ENCODE data around the gene RPL37. TPM values are rescaled to one million over a fixed set of nuclear protein-coding genes. Genes with fewer than 3 reads are reported as not detected.
A peak's percentile ranks its signal among the peaks of the same experiment; 100 is the strongest.
"Not testable (repeated sequence)": the region's sequence is repeated elsewhere in the genome, so short reads cannot be mapped to it uniquely, and the experiment has no call there.

The RPL37 gene
- total RNA-seq, 1 experiment from 2014 or later: 916 TPM

DNA sequence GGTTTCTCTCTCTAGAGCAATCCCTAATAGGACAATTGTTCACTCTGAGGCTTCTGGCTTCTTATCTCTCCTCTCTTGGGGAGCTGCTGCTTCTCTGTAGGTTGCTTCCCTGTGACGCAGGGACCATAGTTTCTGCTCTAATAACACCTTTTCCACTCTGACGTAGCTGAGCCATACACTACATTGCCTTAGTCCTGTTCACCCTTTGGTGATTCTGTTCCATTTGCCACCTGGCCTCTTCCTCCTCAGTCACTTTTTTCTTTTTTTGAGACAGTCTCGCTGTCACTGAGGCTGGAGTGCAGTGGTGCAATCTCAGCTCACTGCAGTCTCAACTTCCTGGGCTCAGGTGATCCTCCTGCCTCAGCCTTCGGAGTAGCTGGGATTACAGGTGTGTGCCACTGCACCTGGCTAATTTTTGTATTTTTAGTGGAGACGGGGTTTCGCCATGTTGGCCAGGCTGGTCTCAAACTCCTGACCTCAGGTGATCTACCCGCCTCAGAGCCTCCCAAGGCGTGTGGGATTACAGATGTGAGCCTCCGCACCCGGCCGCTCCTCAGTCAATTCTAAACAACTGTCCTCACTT is 9.5 kb downstream of the RPL37 start:
- ATAC-seq: peak; percentile 54
- peaks cover 29% of the 10 kb centered on the region for H3K36me3 ChIP-seq (ENCODE audit: control insufficient read depth, insufficient read depth, low read length)
- DNase-seq (ENCODE audit: low read depth, low spot score); intact Hi-C loops (cut with micrococcal nuclease; ENCODE audit: unreplicated experiment); in situ Hi-C loops (cut with HindIII; ENCODE audit: low pct_unique_long_range_greater_than_20kb, low sequenced_read_pairs); CTCF ChIA-PET; BruUV-seq (replicated peaks); H3K9me3 ChIP-seq (ENCODE audit: control insufficient read depth, insufficient read depth, low read depth, low read length); H3K4me3 ChIP-seq (ENCODE audit: low read depth in 2 of 2, low read length in 2 of 2); H3K27me3 ChIP-seq (ENCODE audit: control insufficient read depth, insufficient read depth, low read length); H3K27ac ChIP-seq (ENCODE audit: low read length); H3K4me1 ChIP-seq (ENCODE audit: control insufficient read depth, insufficient read depth, low read length): not testable (repeated sequence)
- POLR2A ChIA-PET: interaction anchor here (1.0 kb wide), 1 partner anchor 14 kb away, joined by 3 read pairs; no protein-coding TSS in a partner anchor
- TF ChIP-seq POLR2AphosphoS5 (IDR thresholded peaks at IDR 0.05; ENCODE audit: low read depth, low read length): peak; percentile 58

- no peaks in the 10 kb centered on the region for H3K27me3 ChIP-seq (ENCODE audit: control insufficient read depth, insufficient read depth, low read length)
- POLR2A ChIA-PET: no interaction called here
- CTCF ChIA-PET: no interaction called here
- no peak overlapping the region for H3K27ac ChIP-seq (ENCODE audit: low read length)
- ATAC-seq (peak; percentile 32), DNase-seq (ENCODE audit: low read depth, low spot score) (no peak)
- TF ChIP-seq TCF7L2 (IDR thresholded peaks at IDR 0.05; ENCODE audit: low read depth, low read length) (no peak), SIN3A (IDR thresholded peaks at IDR 0.05; ENCODE audit: borderline replicate concordance, insufficient read depth, low read depth, low read length) (no peak), POLR2AphosphoS5 (IDR thresholded peaks at IDR 0.05; ENCODE audit: low read depth, low read length) (no peak), REST (IDR thresholded peaks at IDR 0.05; ENCODE audit: insufficient read depth in 1 of 2, low read depth in 2 of 2, low read length in 1 of 2) (no peak)
- TF ChIP-seq, protein P1, sequence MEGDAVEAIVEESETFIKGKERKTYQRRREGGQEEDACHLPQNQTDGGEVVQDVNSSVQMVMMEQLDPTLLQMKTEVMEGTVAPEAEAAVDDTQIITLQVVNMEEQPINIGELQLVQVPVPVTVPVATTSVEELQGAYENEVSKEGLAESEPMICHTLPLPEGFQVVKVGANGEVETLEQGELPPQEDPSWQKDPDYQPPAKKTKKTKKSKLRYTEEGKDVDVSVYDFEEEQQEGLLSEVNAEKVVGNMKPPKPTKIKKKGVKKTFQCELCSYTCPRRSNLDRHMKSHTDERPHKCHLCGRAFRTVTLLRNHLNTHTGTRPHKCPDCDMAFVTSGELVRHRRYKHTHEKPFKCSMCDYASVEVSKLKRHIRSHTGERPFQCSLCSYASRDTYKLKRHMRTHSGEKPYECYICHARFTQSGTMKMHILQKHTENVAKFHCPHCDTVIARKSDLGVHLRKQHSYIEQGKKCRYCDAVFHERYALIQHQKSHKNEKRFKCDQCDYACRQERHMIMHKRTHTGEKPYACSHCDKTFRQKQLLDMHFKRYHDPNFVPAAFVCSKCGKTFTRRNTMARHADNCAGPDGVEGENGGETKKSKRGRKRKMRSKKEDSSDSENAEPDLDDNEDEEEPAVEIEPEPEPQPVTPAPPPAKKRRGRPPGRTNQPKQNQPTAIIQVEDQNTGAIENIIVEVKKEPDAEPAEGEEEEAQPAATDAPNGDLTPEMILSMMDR (IDR thresholded peaks at IDR 0.05): no peak
- no TSS peak for BruUV-seq (replicated peaks)
- intact Hi-C loops (cut with micrococcal nuclease; ENCODE audit: unreplicated experiment) (no loop called here), in situ Hi-C loops (cut with HindIII; ENCODE audit: low pct_unique_long_range_greater_than_20kb, low sequenced_read_pairs) (no loop called here)
- peaks cover 13% of the 10 kb centered on the region for H3K36me3 ChIP-seq (ENCODE audit: control insufficient read depth, insufficient read depth, low read length)
- H3K4me3 ChIP-seq (ENCODE audit: low read depth in 2 of 2, low read length in 2 of 2): no peak overlapping the region
- no peaks in the 10 kb centered on the region for H3K9me3 ChIP-seq (ENCODE audit: control insufficient read depth, insufficient read depth, low read depth, low read length)
- no peaks in the 10 kb centered on the region for H3K4me1 ChIP-seq (ENCODE audit: control insufficient read depth, insufficient read depth, low read length)
Measured at GRCh38 chr5:40823459-40823858, 11.6 kb downstream of the RPL37 start.

- CTCF ChIA-PET: no interaction called here
Measured at GRCh38 chr5:40813698-40814281, 21.2 kb downstream of the RPL37 start.

More at GRCh38 chr5:40813698-40814281, 21.2 kb downstream of the RPL37 start:
- intact Hi-C loops (cut with micrococcal nuclease; ENCODE audit: unreplicated experiment): no loop called here
- ATAC-seq: no peak
- TF ChIP-seq REST (IDR thresholded peaks at IDR 0.05; ENCODE audit: insufficient read depth in 1 of 2, low read depth in 2 of 2, low read length in 1 of 2) (no peak), POLR2AphosphoS5 (IDR thresholded peaks at IDR 0.05; ENCODE audit: low read depth, low read length) (no peak), SIN3A (IDR thresholded peaks at IDR 0.05; ENCODE audit: borderline replicate concordance, insufficient read depth, low read depth, low read length) (no peak), TCF7L2 (IDR thresholded peaks at IDR 0.05; ENCODE audit: low read depth, low read length) (no peak)
- TF ChIP-seq, protein P1 (IDR thresholded peaks at IDR 0.05): no peak
- no peaks in the 10 kb centered on the region for H3K9me3 ChIP-seq (ENCODE audit: control insufficient read depth, insufficient read depth, low read depth, low read length)
- POLR2A ChIA-PET: no interaction called here
- H3K4me1 ChIP-seq (ENCODE audit: control insufficient read depth, insufficient read depth, low read length): no peaks in the 10 kb centered on the region
- no peak overlapping the region for H3K4me3 ChIP-seq (ENCODE audit: low read depth in 2 of 2, low read length in 2 of 2)
- in situ Hi-C loops (cut with HindIII; ENCODE audit: low pct_unique_long_range_greater_than_20kb, low sequenced_read_pairs): no loop called here
- H3K27ac ChIP-seq (ENCODE audit: low read length): no peak overlapping the region
- DNase-seq (ENCODE audit: low read depth, low spot score): no peak
- H3K27me3 ChIP-seq (ENCODE audit: control insufficient read depth, insufficient read depth, low read length): no peaks in the 10 kb centered on the region
- no TSS peak for BruUV-seq (replicated peaks)
- no peaks in the 10 kb centered on the region for H3K36me3 ChIP-seq (ENCODE audit: control insufficient read depth, insufficient read depth, low read length)
